Bronchial epithelial cell (primary cell): Measurements from ENCODE around the gene MFRP. TPM values are rescaled to one million over a fixed set of nuclear protein-coding genes. Genes with fewer than 3 reads are reported as not detected.
A peak's percentile ranks its signal among the peaks of the same experiment; 100 is the strongest.

Source experiments
- DNase-seq: peaks from one replicate; pipeline ENCODE4 v3.0.0-alpha.2; 2010; ENCODE audit warnings: low read depth
- FAIRE-seq: peaks from 2 replicates; lab custom pipeline; 2011; peaks lifted over from hg19 to GRCh38; lab: Jason Lieb, UNC
- H3K27me3 ChIP-seq: 2 replicates; pipeline ENCODE4 v1.5.1; 2011; ENCODE audit warnings: low read length; ENCODE audit not compliant: control insufficient read depth, insufficient read depth
- H3K36me3 ChIP-seq: 2 replicates; pipeline ENCODE4 v1.5.1; 2011; ENCODE audit warnings: low read length; ENCODE audit not compliant: control insufficient read depth, insufficient read depth
- H3K4me3 ChIP-seq: 2 replicates; pipeline ENCODE4 v1.5.1; 2011; ENCODE audit warnings: mild to moderate bottlenecking, low read depth, low read length, control low read depth
- CTCF ChIP-seq: IDR thresholded peaks from 2 replicates; pipeline ENCODE4 v1.5.1; 2011; ENCODE audit warnings: mild to moderate bottlenecking, moderate library complexity, low read length, control low read depth, inconsistent platforms; ENCODE audit not compliant: insufficient read depth, severe bottlenecking
- total RNA-seq: library from RNA; depleted of rRNA; stranded (reverse); fragments of >200 nt; gene quantifications from 2 replicates; pipeline ENCODE4 v1.2.1, GENCODE V29; 2014

MFRP gene
- total RNA-seq, 1 donor from 2014 or later, result not detected

- Histone ChIP-seq H3K36me3 (no peaks in the 10 kb centered on the region), H3K4me3 (no peak overlapping the region), H3K27me3 (no peaks in the 10 kb centered on the region)
- no peak for FAIRE-seq
- no peak for TF ChIP-seq CTCF
- no peak for DNase-seq
Observed at GRCh38 chr11:119374632-119375336, 28.3 kb upstream of the MFRP start.

DNA sequence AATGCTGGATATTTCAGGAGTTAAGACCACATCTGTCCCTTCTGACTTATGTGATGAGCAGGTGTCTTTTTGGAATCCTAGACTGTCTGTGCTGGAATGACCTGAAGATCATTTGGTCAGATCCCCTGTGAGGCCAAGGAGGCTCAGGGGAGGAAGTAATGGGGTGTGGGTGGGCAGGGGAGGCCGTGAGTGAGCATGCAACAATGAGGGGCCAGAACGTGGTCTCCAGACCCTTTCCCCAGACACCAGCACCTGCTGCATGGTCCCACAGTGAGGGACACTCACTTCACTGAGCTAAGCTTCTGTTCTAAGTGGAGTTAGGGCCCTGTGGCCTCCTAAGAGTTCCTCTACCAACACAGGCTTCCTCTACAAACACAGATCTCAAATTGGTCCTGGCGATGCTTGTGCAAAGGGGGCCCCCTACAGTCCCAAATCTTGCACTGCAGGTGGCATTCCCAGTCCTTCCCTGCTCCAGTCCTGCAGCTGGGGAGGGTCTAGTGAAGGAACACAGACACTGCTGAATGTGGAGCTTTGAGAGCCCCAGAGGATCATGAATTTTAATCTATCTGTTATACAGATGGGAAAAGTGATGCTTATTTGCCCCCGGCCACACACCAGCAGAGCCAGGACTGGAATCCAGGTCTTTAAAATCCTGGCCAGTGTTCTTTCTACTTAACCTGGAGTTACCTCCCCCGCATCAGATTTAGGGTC is 27.6 kb upstream of the MFRP start:
- peak; percentile 93 for TF ChIP-seq CTCF

DNA sequence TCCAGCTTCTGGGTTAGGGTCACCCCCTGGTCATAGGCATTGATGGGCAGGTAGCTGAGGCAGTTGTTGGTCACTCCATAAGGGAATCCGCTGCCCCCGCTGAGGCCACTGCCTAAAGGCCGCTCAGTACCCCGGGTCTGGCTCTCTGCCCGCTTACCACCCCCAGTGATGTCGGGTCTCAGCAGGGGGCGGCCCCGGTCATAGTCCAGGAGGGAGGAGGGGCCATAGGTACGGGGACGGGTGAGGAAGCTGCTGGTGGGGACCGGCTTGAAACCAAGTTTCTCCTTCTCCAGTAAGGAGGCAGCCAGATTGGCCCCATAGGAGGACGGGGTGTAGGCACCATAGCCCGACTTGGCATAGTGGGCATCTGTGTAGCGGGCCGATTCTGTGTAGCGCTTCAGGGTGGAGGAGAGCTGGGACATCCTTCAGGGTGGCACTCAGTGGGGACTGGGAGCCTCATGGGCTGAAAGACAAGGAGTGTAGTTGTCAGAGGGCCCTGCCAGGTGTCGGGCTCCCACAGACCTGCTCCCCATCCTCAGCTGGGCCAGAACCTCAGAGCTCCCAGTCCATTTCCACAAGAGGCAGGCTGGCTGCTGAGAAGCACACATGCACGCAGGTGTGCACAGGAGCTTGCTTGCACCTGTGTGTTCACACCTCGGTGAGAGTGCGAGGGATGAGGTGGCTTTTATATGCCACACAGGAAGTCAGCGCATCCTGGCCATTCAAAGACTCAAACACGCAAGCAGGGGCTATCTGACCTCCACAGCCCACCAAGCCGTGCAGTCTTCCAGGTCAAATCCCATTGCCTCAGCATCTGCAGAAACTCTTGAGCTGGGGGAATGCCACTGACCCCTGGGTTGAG is 26.8 kb upstream of the MFRP start:
- DNase-seq (no peak), FAIRE-seq (no peak)
- TF ChIP-seq CTCF, result no peak
- no peaks in the 10 kb centered on the region for H3K36me3 ChIP-seq
- no peaks in the 10 kb centered on the region for H3K27me3 ChIP-seq
- no peak overlapping the region for H3K4me3 ChIP-seq

More for the DNA sequence above, 27.6 kb upstream of the MFRP start:
- no peak overlapping the region for H3K4me3 ChIP-seq
- DNase-seq (peak; percentile 64), FAIRE-seq (no peak)
- no peaks in the 10 kb centered on the region for H3K27me3 ChIP-seq
- H3K36me3 ChIP-seq, result no peaks in the 10 kb centered on the region

DNA sequence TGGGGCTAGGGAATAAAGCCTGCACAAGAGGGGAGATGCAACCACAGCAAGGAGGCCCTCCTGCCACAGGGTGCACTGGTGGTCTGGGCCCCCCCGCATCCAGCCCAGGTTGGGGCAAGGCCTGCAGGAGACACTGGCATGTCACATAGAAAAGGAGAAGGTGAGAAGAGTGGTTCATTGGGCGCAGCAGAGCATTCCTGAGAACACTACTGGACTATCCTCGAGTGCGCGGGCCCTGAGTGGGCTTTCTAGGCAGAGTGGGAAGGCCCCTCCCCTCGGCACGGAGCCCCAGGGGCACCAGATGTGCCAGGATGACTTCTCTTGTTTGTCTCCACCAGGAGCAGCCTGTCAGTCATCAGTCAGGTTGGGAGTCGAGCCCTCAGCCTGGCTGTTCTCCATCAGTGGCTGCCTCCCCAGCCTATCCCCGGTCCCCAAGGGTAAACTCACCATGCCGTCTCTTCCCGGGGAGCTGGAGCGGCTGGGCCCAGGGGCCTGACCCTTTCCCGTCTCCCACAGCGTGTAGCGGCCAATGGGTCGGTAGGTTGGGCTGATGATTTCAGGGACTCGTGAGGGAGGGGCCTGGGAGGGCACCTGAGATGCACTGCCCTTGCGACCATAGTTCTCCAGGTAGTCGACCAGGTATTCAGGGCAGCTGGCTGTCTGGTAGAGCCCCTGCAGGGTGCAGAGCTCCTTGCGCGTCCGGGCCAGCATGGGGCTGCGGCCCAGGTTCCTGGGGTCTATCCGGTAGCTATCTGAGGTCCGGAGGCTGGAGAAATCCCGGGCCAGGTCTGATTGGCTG is 26.0 kb upstream of the MFRP start:
- no peak for FAIRE-seq
- Histone ChIP-seq H3K36me3 (no peaks in the 10 kb centered on the region), H3K27me3 (no peaks in the 10 kb centered on the region), H3K4me3 (no peak overlapping the region)
- no peak for DNase-seq
- TF ChIP-seq CTCF, result no peak

DNA sequence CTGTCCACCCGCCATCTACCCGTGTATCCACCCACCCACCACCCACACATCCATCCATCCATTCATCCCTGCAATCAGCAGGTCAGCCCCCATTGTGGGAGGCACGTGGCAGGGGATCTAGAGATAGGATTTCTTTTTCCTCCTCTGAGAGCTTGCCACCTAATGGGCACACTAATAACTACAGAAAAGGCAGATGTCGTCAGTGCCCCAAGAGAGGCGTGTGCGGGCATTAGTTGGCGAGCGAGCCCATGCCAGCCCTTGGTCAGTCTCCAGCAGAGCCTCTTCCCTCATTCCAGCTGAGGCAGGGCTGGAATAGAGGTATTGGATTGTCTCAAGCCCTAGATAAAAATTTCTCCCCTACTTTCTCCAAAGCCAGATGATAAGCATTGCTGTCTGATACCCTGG is 25.3 kb upstream of the MFRP start:
- DNase-seq (peak; percentile 59), FAIRE-seq (no peak)
- TF ChIP-seq CTCF, result peak; percentile 59
- no peaks in the 10 kb centered on the region for H3K27me3 ChIP-seq
- no peak overlapping the region for H3K4me3 ChIP-seq
- no peaks in the 10 kb centered on the region for H3K36me3 ChIP-seq
